ENCODE data around the gene SMPDL3B.
"Not testable (repeated sequence)": the region's sequence is repeated elsewhere in the genome, so short reads cannot be mapped to it uniquely, and the experiment has no call there.

Gene SMPDL3B

GRCh38 chr1:27981145-27981544 is 46.3 kb downstream of the SMPDL3B start:
- Histone ChIP-seq H3K36me3 (ENCODE audit: control insufficient read depth in 2 of 2, insufficient read depth in 2 of 2, low read length in 2 of 2) (peaks cover 6 to 14% of the 10 kb centered on the region in 2 donors), H3K27me3 (ENCODE audit: control insufficient read depth in 2 of 2, insufficient read depth in 2 of 2, low read length in 2 of 2) (no peaks in the 10 kb centered on the region), H3K9ac (ENCODE audit: low read depth in 1 of 2, low read length in 2 of 2) (no peak overlapping the region), H3K9me3 (ENCODE audit: control insufficient read depth in 2 of 2, low read length in 2 of 2) (no peaks in the 10 kb centered on the region), H3K4me3 (ENCODE audit: low read length in 2 of 2) (no peak overlapping the region), H3K27ac (ENCODE audit: low read depth in 2 of 2, low read length in 2 of 2) (no peak overlapping the region), H3K4me1 (ENCODE audit: control insufficient read depth in 2 of 2, insufficient read depth in 2 of 2, low read length in 2 of 2) (no peaks in the 10 kb centered on the region)

- no peak overlapping the region for H3K4me3 ChIP-seq (ENCODE audit: low read length in 2 of 2)
- no peaks in the 10 kb centered on the region for H3K9me3 ChIP-seq (ENCODE audit: control insufficient read depth in 2 of 2, low read length in 2 of 2)
- H3K9ac ChIP-seq (ENCODE audit: low read depth in 1 of 2, low read length in 2 of 2) = no peak overlapping the region
- no peaks in the 10 kb centered on the region for H3K27me3 ChIP-seq (ENCODE audit: control insufficient read depth in 2 of 2, insufficient read depth in 2 of 2, low read length in 2 of 2)
- no peaks in the 10 kb centered on the region for H3K4me1 ChIP-seq (ENCODE audit: control insufficient read depth in 2 of 2, insufficient read depth in 2 of 2, low read length in 2 of 2)
- no peak overlapping the region for H3K27ac ChIP-seq (ENCODE audit: low read depth in 2 of 2, low read length in 2 of 2)
- peaks cover 39 to 41% of the 10 kb centered on the region in 2 donors for H3K36me3 ChIP-seq (ENCODE audit: control insufficient read depth in 2 of 2, insufficient read depth in 2 of 2, low read length in 2 of 2)
These were observed 56.2 kb downstream of the SMPDL3B start for GRCh38 chr1:27990920-27991537.

- H3K27ac ChIP-seq (ENCODE audit: low read depth in 2 of 2, low read length in 2 of 2) = no peak overlapping the region
- no peaks in the 10 kb centered on the region for H3K27me3 ChIP-seq (ENCODE audit: control insufficient read depth in 2 of 2, insufficient read depth in 2 of 2, low read length in 2 of 2)
- no peak overlapping the region for H3K4me3 ChIP-seq (ENCODE audit: low read length in 2 of 2)
- no peak overlapping the region for H3K9ac ChIP-seq (ENCODE audit: low read depth in 1 of 2, low read length in 2 of 2)
- no peaks in the 10 kb centered on the region for H3K4me1 ChIP-seq (ENCODE audit: control insufficient read depth in 2 of 2, insufficient read depth in 2 of 2, low read length in 2 of 2)
- no peaks in the 10 kb centered on the region for H3K9me3 ChIP-seq (ENCODE audit: control insufficient read depth in 2 of 2, low read length in 2 of 2)
- peaks cover 48 to 53% of the 10 kb centered on the region in 2 donors for H3K36me3 ChIP-seq (ENCODE audit: control insufficient read depth in 2 of 2, insufficient read depth in 2 of 2, low read length in 2 of 2)
These were observed 57.5 kb downstream of the SMPDL3B start for GRCh38 chr1:27992276-27992675.

- Histone ChIP-seq H3K27me3 (ENCODE audit: control insufficient read depth in 2 of 2, insufficient read depth in 2 of 2, low read length in 2 of 2) (no peaks in the 10 kb centered on the region), H3K27ac (ENCODE audit: low read depth in 2 of 2, low read length in 2 of 2) (no peak overlapping the region), H3K4me1 (ENCODE audit: control insufficient read depth in 2 of 2, insufficient read depth in 2 of 2, low read length in 2 of 2) (no peaks in the 10 kb centered on the region), H3K4me3 (ENCODE audit: low read length in 2 of 2) (no peak overlapping the region), H3K36me3 (ENCODE audit: control insufficient read depth in 2 of 2, insufficient read depth in 2 of 2, low read length in 2 of 2) (peaks cover 52 to 57% of the 10 kb centered on the region in 2 donors), H3K9ac (ENCODE audit: low read depth in 1 of 2, low read length in 2 of 2) (no peak overlapping the region), H3K9me3 (ENCODE audit: control insufficient read depth in 2 of 2, low read length in 2 of 2) (no peaks in the 10 kb centered on the region)
These were observed 58.4 kb downstream of the SMPDL3B start for GRCh38 chr1:27993241-27993640.

GRCh38 chr1:27994060-27994459 is 59.3 kb downstream of the SMPDL3B start:
- Histone ChIP-seq H3K4me1 (ENCODE audit: control insufficient read depth in 2 of 2, insufficient read depth in 2 of 2, low read length in 2 of 2) (no peaks in the 10 kb centered on the region), H3K4me3 (ENCODE audit: low read length in 2 of 2) (no peak overlapping the region), H3K9me3 (ENCODE audit: control insufficient read depth in 2 of 2, low read length in 2 of 2) (no peaks in the 10 kb centered on the region), H3K27ac (ENCODE audit: low read depth in 2 of 2, low read length in 2 of 2) (no peak overlapping the region), H3K9ac (ENCODE audit: low read depth in 1 of 2, low read length in 2 of 2) (no peak overlapping the region), H3K36me3 (ENCODE audit: control insufficient read depth in 2 of 2, insufficient read depth in 2 of 2, low read length in 2 of 2) (peaks cover 48 to 50% of the 10 kb centered on the region in 2 donors), H3K27me3 (ENCODE audit: control insufficient read depth in 2 of 2, insufficient read depth in 2 of 2, low read length in 2 of 2) (no peaks in the 10 kb centered on the region)

- not testable (repeated sequence) for H3K27ac ChIP-seq (ENCODE audit: low read depth in 2 of 2, low read length in 2 of 2); H3K9ac ChIP-seq (ENCODE audit: low read depth in 1 of 2, low read length in 2 of 2); H3K27me3 ChIP-seq (ENCODE audit: control insufficient read depth in 2 of 2, insufficient read depth in 2 of 2, low read length in 2 of 2); H3K4me1 ChIP-seq (ENCODE audit: control insufficient read depth in 2 of 2, insufficient read depth in 2 of 2, low read length in 2 of 2); H3K4me3 ChIP-seq (ENCODE audit: low read length in 2 of 2); H3K9me3 ChIP-seq (ENCODE audit: control insufficient read depth in 2 of 2, low read length in 2 of 2)
- peaks cover 45 to 47% of the 10 kb centered on the region in 2 donors for H3K36me3 ChIP-seq (ENCODE audit: control insufficient read depth in 2 of 2, insufficient read depth in 2 of 2, low read length in 2 of 2)
These were observed 59.7 kb downstream of the SMPDL3B start for GRCh38 chr1:27994526-27994925.

- Histone ChIP-seq H3K27me3 (ENCODE audit: control insufficient read depth in 2 of 2, insufficient read depth in 2 of 2, low read length in 2 of 2) (no peaks in the 10 kb centered on the region), H3K27ac (ENCODE audit: low read depth in 2 of 2, low read length in 2 of 2) (no peak overlapping the region), H3K9me3 (ENCODE audit: control insufficient read depth in 2 of 2, low read length in 2 of 2) (no peaks in the 10 kb centered on the region), H3K36me3 (ENCODE audit: control insufficient read depth in 2 of 2, insufficient read depth in 2 of 2, low read length in 2 of 2) (peaks cover 31 to 40% of the 10 kb centered on the region in 2 donors), H3K4me3 (ENCODE audit: low read length in 2 of 2) (no peak overlapping the region), H3K4me1 (ENCODE audit: control insufficient read depth in 2 of 2, insufficient read depth in 2 of 2, low read length in 2 of 2) (no peaks in the 10 kb centered on the region), H3K9ac (ENCODE audit: low read depth in 1 of 2, low read length in 2 of 2) (no peak overlapping the region)
These were observed 64.3 kb downstream of the SMPDL3B start for GRCh38 chr1:27999055-27999454.

- no peaks in the 10 kb centered on the region for H3K9me3 ChIP-seq (ENCODE audit: control insufficient read depth in 2 of 2, low read length in 2 of 2)
- no peak overlapping the region for H3K27ac ChIP-seq (ENCODE audit: low read depth in 2 of 2, low read length in 2 of 2)
- H3K36me3 ChIP-seq (ENCODE audit: control insufficient read depth in 2 of 2, insufficient read depth in 2 of 2, low read length in 2 of 2) = peaks cover 15 to 30% of the 10 kb centered on the region in 2 donors
- H3K4me3 ChIP-seq (ENCODE audit: low read length in 2 of 2) = no peak overlapping the region
- H3K9ac ChIP-seq (ENCODE audit: low read depth in 1 of 2, low read length in 2 of 2) = no peak overlapping the region
- H3K4me1 ChIP-seq (ENCODE audit: control insufficient read depth in 2 of 2, insufficient read depth in 2 of 2, low read length in 2 of 2) = no peaks in the 10 kb centered on the region
- no peaks in the 10 kb centered on the region for H3K27me3 ChIP-seq (ENCODE audit: control insufficient read depth in 2 of 2, insufficient read depth in 2 of 2, low read length in 2 of 2)
These were observed 67.8 kb downstream of the SMPDL3B start for GRCh38 chr1:28002600-28002999.

- not testable (repeated sequence) for H3K4me1 ChIP-seq (ENCODE audit: control insufficient read depth in 2 of 2, insufficient read depth in 2 of 2, low read length in 2 of 2); H3K27ac ChIP-seq (ENCODE audit: low read depth in 2 of 2, low read length in 2 of 2); H3K27me3 ChIP-seq (ENCODE audit: control insufficient read depth in 2 of 2, insufficient read depth in 2 of 2, low read length in 2 of 2); H3K9me3 ChIP-seq (ENCODE audit: control insufficient read depth in 2 of 2, low read length in 2 of 2); H3K4me3 ChIP-seq (ENCODE audit: low read length in 2 of 2); H3K9ac ChIP-seq (ENCODE audit: low read depth in 1 of 2, low read length in 2 of 2)
- H3K36me3 ChIP-seq (ENCODE audit: control insufficient read depth in 2 of 2, insufficient read depth in 2 of 2, low read length in 2 of 2) = peaks cover 10 to 25% of the 10 kb centered on the region in 2 donors
These were observed 68.3 kb downstream of the SMPDL3B start for GRCh38 chr1:28003117-28003516.
